Measurements from ENCODE around the gene RPE65.
"Not testable (repeated sequence)": the region's sequence is repeated elsewhere in the genome, so short reads cannot be mapped to it uniquely, and the experiment has no call there.

The RPE65 gene

GRCh38 chr1:68449901-68450300 is at the start of gene RPE65:
Gene RPE65 (minus strand): TSS chr1:68449954. CDS start chr1:68449905, 49 bp downstream.
- no peak for TF ChIP-seq MAX (IDR thresholded peaks at IDR 0.05; ENCODE audit: low read depth, low read length)
- TF ChIP-seq CTCF (IDR thresholded peaks at IDR 0.05; ENCODE audit: low read depth, low read length) = no peak
- no peak for TF ChIP-seq POLR2A (IDR thresholded peaks at IDR 0.05; ENCODE audit: extremely low read depth, insufficient read length)
- TF ChIP-seq MYC (IDR thresholded peaks at IDR 0.05; ENCODE audit: low read depth, low read length) = no peak
- DNase-seq (ENCODE audit: low read depth) = no peak
- H3K4me3 ChIP-seq (ENCODE audit: low read depth, low read length) = no peak within 1 kb of the TSS

GRCh38 chr1:68497358-68497698 is 47.6 kb upstream of the RPE65 start:
- TF ChIP-seq MAX (IDR thresholded peaks at IDR 0.05; ENCODE audit: low read depth, low read length) = no peak
- H3K4me3 ChIP-seq (ENCODE audit: low read depth, low read length) = peak overlapping the region; percentile 67
- DNase-seq (ENCODE audit: low read depth) = no peak

- TF ChIP-seq MAX (IDR thresholded peaks at IDR 0.05; ENCODE audit: low read depth, low read length) = peak; percentile 90
- TF ChIP-seq MYC (IDR thresholded peaks at IDR 0.05; ENCODE audit: low read depth, low read length) = peak; percentile 58; the same call in 1 of the 2 replicates
- peak; percentile 66 for TF ChIP-seq POLR2A (IDR thresholded peaks at IDR 0.05; ENCODE audit: extremely low read depth, insufficient read length)
- no peak for TF ChIP-seq CTCF (IDR thresholded peaks at IDR 0.05; ENCODE audit: low read depth, low read length)
- peak within 1 kb of the TSS; percentile 99 for H3K4me3 ChIP-seq (ENCODE audit: low read depth, low read length)
- peak; percentile 95 for DNase-seq (ENCODE audit: low read depth)
These were observed 47.1 kb upstream of the RPE65 start, which contains the start of gene DEPDC1 for GRCh38 chr1:68496680-68497357. Gene DEPDC1 (minus strand): TSS chr1:68497082. CDS start chr1:68496999, 83 bp downstream.

GRCh38 chr1:68495968-68496679 is 46.4 kb upstream of the RPE65 start:
- peak overlapping the region; percentile 99 for H3K4me3 ChIP-seq (ENCODE audit: low read depth, low read length)
- TF ChIP-seq CTCF (IDR thresholded peaks at IDR 0.05; ENCODE audit: low read depth, low read length) (no peak), POLR2A (IDR thresholded peaks at IDR 0.05; ENCODE audit: extremely low read depth, insufficient read length) (no peak), MYC (IDR thresholded peaks at IDR 0.05; ENCODE audit: low read depth, low read length) (no peak), MAX (IDR thresholded peaks at IDR 0.05; ENCODE audit: low read depth, low read length) (no peak)
- peak; percentile 29 for DNase-seq (ENCODE audit: low read depth)

GRCh38 chr1:68495532-68495931 is 45.8 kb upstream of the RPE65 start:
- H3K4me3 ChIP-seq (ENCODE audit: low read depth, low read length) = peak overlapping the region; percentile 99
- DNase-seq (ENCODE audit: low read depth) = no peak
- no peak for TF ChIP-seq CTCF (IDR thresholded peaks at IDR 0.05; ENCODE audit: low read depth, low read length)
- TF ChIP-seq MAX (IDR thresholded peaks at IDR 0.05; ENCODE audit: low read depth, low read length) = no peak
- no peak for TF ChIP-seq MYC (IDR thresholded peaks at IDR 0.05; ENCODE audit: low read depth, low read length)
- no peak for TF ChIP-seq POLR2A (IDR thresholded peaks at IDR 0.05; ENCODE audit: extremely low read depth, insufficient read length)

GRCh38 chr1:68493193-68493592 is 43.4 kb upstream of the RPE65 start:
- TF ChIP-seq MYC (IDR thresholded peaks at IDR 0.05; ENCODE audit: low read depth, low read length) (no peak), CTCF (IDR thresholded peaks at IDR 0.05; ENCODE audit: low read depth, low read length) (no peak), MAX (IDR thresholded peaks at IDR 0.05; ENCODE audit: low read depth, low read length) (no peak)
- DNase-seq (ENCODE audit: low read depth) = no peak
- H3K4me3 ChIP-seq (ENCODE audit: low read depth, low read length) = no peak overlapping the region

GRCh38 chr1:68492255-68492654 is 42.5 kb upstream of the RPE65 start:
- not testable (repeated sequence) for DNase-seq (ENCODE audit: low read depth); H3K4me3 ChIP-seq (ENCODE audit: low read depth, low read length)

Data from NB4 (cell line).